CD14-positive monocyte (primary cell): ENCODE data around the gene TTC28. TPM values are rescaled to one million over a fixed set of nuclear protein-coding genes. Genes with fewer than 3 reads are reported as not detected.
"Not testable (repeated sequence)": the region's sequence is repeated elsewhere in the genome, so short reads cannot be mapped to it uniquely, and the experiment has no call there.

Source experiments
- DNase-seq, 3 donors: peaks; one replicate each; pipeline ENCODE4 v3.0.0-alpha.2; 2011 to 2022
- H2AFZ ChIP-seq: 2 replicates; pipeline ENCODE4 v1.6.0; 2012; ENCODE audit warnings: mild to moderate bottlenecking, low read depth, low read length, inconsistent platforms; ENCODE audit not compliant: insufficient read depth, poor library complexity, severe bottlenecking
- H3K27ac ChIP-seq, 2 donors: 1 replicate in 1 of 2; 2 replicates in 1 of 2; pipeline ENCODE4 v1.5.1; 2012 to 2013; ENCODE audit warnings: low read length in 2 of 2, control low read depth in 1 of 2, inconsistent platforms in 1 of 2, low read depth in 1 of 2, mild to moderate bottlenecking in 1 of 2
- H3K27me3 ChIP-seq, 2 donors: one replicate each; pipeline versions ENCODE4 v1.6.0 to v1.6.1; 2011 to 2013; ENCODE audit warnings: low read length in 2 of 2; ENCODE audit not compliant: control insufficient read depth in 2 of 2, insufficient read depth in 2 of 2
- H3K36me3 ChIP-seq, 2 donors: replicated peaks in 1 of 2; 1 replicate in 1 of 2; 2 replicates in 1 of 2; pipeline versions ENCODE4 v1.5.1 to v1.6.1; 2012 to 2013; ENCODE audit warnings: low read length in 2 of 2, control low read depth in 1 of 2, inconsistent platforms in 1 of 2, mild to moderate bottlenecking in 1 of 2; ENCODE audit not compliant: insufficient read depth in 2 of 2, control insufficient read depth in 1 of 2
- H3K4me1 ChIP-seq, 2 donors: 1 replicate in 1 of 2; 2 replicates in 1 of 2; pipeline versions ENCODE4 v1.5.1 to v1.6.1; 2012 to 2013; ENCODE audit warnings: low read length in 2 of 2, control low read depth in 1 of 2, inconsistent platforms in 1 of 2, mild to moderate bottlenecking in 1 of 2, moderate library complexity in 1 of 2; ENCODE audit not compliant: insufficient read depth in 2 of 2, control insufficient read depth in 1 of 2
- H3K4me2 ChIP-seq: replicated peaks from 2 replicates; pipeline ENCODE3; 2012; ENCODE audit warnings: low read length, moderate library complexity, mild to moderate bottlenecking; ENCODE audit not compliant: poor library complexity, severe bottlenecking; ENCODE audit errors: extremely low read depth
- H3K4me3 ChIP-seq, 3 experiments: fragments of 200-600 bp in 1 of 3; sonication (generic) in 1 of 3; replicated peaks in 1 of 3; 1 replicate in 2 of 3; 2 replicates in 1 of 3; pipeline ENCODE4 v1.5.1; 2011 to 2013; ENCODE audit warnings: low read length in 3 of 3, mild to moderate bottlenecking in 3 of 3, control low read depth in 2 of 3, low read depth in 2 of 3, inconsistent platforms in 1 of 3, moderate library complexity in 1 of 3
- H3K79me2 ChIP-seq: 2 replicates; pipeline ENCODE4 v1.6.0; 2012; ENCODE audit warnings: mild to moderate bottlenecking, control low read depth, inconsistent platforms, low read length, moderate library complexity; ENCODE audit not compliant: insufficient read depth
- H3K9ac ChIP-seq: 2 replicates; pipeline ENCODE4 v1.6.0; 2017; ENCODE audit warnings: low read length, mild to moderate bottlenecking; ENCODE audit not compliant: insufficient read depth, poor library complexity, severe bottlenecking
- H3K9me3 ChIP-seq, 2 donors: replicated peaks in 1 of 2; 1 replicate in 1 of 2; 2 replicates in 1 of 2; pipeline versions ENCODE4 v1.5.1 to v1.6.1; 2012 to 2013; ENCODE audit warnings: low read length in 2 of 2, control low read depth in 1 of 2; ENCODE audit not compliant: control insufficient read depth in 1 of 2, insufficient read depth in 1 of 2
- H4K20me1 ChIP-seq: 2 replicates; pipeline ENCODE4 v1.6.0; 2012; ENCODE audit warnings: mild to moderate bottlenecking, low read length, control low read depth, moderate library complexity; ENCODE audit not compliant: insufficient read depth
- H3K27ac Mint-ChIP-seq, 7 donors: one replicate each; pipeline ENCODE4 v1.8.0; 2020; ENCODE audit warnings: mild to moderate bottlenecking in 7 of 7, mixed read lengths in 7 of 7, moderate library complexity in 6 of 7, inconsistent platforms in 2 of 7
- H3K27me3 Mint-ChIP-seq, 3 donors: one replicate each; pipeline ENCODE4 v1.8.0; 2021 to 2022; ENCODE audit warnings: low read depth in 3 of 3, mild to moderate bottlenecking in 3 of 3, mixed read lengths in 3 of 3, moderate library complexity in 3 of 3, inconsistent platforms in 1 of 3
- H3K36me3 Mint-ChIP-seq, 2 donors: one replicate each; pipeline ENCODE4 v1.8.0; 2020; ENCODE audit warnings: mixed read lengths in 2 of 2, inconsistent platforms in 1 of 2, mild to moderate bottlenecking in 1 of 2
- H3K4me1 Mint-ChIP-seq: one replicate; pipeline ENCODE4 v1.8.0; 2020; ENCODE audit warnings: mild to moderate bottlenecking, mixed read lengths
- H3K4me3 Mint-ChIP-seq, 2 donors: one replicate each; pipeline ENCODE4 v1.8.0; 2020; ENCODE audit warnings: mild to moderate bottlenecking in 2 of 2, mixed read lengths in 2 of 2, moderate library complexity in 1 of 2
- H3K9me3 Mint-ChIP-seq, 7 donors: one replicate each; pipeline ENCODE4 v1.8.0; 2020 to 2022; ENCODE audit warnings: mixed read lengths in 7 of 7, mild to moderate bottlenecking in 6 of 7, moderate library complexity in 6 of 7, inconsistent platforms in 2 of 7
- CTCF ChIP-seq: fragments of 200-600 bp; IDR thresholded peaks from one replicate; pipeline ENCODE4 v1.8.0; 2022; ENCODE audit warnings: antibody characterized with exemption, mild to moderate bottlenecking
- WGBS: methylation state at CpG from one replicate; pipeline ENCODE4 v1.1.5; 2013; ENCODE audit warnings: missing lambda C conversion rate; ENCODE audit not compliant: insufficient coverage; 5-methylcytosine and 5-hydroxymethylcytosine counted together
- intact Hi-C, 2 donors: fragments of 100-400 bp; cut with micrococcal nuclease; formaldehyde crosslinking; loops; one replicate each; pipeline versions ENCODE4 v1.15.0 to v1.15.1; 2023
- polyA plus RNA-seq, 3 donors: library from polyadenylated mRNA; depleted of rRNA in 1 of 3; unstranded in 2 of 3; stranded (reverse) in 1 of 3; fragments of 300-500 nt in 2 of 3; fragments of >200 nt in 1 of 3; fragmentation: Illumina TruSeq in 2 of 3; gene quantifications; 1 replicate in 2 of 3; 2 replicates in 1 of 3; pipeline ENCODE4 v1.2.3, GENCODE V29; 2012 to 2021

Gene TTC28
- polyA plus RNA-seq, 3 donors: 0.24 to 0.61 TPM; not detected in 1

- H3K9me3 ChIP-seq: no peaks in the 10 kb centered on the region
- H3K9me3 Mint-ChIP-seq: peaks cover 0 to 3% (median 0%) of the 10 kb centered on the region in 7 donors
- H3K4me1 ChIP-seq: peaks cover 8 to 12% of the 10 kb centered on the region in 2 donors
- DNase-seq: peak in 2 of 3 donors; percentile 22 to 24
- peak overlapping the region in 1 of 3 experiments; percentile 33 for H3K4me3 ChIP-seq
- peaks cover 0 to 1% (median 0%) of the 10 kb centered on the region in 3 donors for H3K27me3 Mint-ChIP-seq
- WGBS: no CpG with 5 or more reads among the region's 4 CpGs
- H3K27ac ChIP-seq: no peak overlapping the region
- H3K4me1 Mint-ChIP-seq: peaks cover 17% of the 10 kb centered on the region
- H3K27me3 ChIP-seq: no peaks in the 10 kb centered on the region
- no peaks in the 10 kb centered on the region for H3K36me3 ChIP-seq
- H3K79me2 ChIP-seq: no peaks in the 10 kb centered on the region
- peak overlapping the region in 1 of 2 donors; percentile 46 for H3K4me3 Mint-ChIP-seq
- H4K20me1 ChIP-seq: no peaks in the 10 kb centered on the region
- H3K4me2 ChIP-seq: peak overlapping the region; percentile 26
- no peaks in the 10 kb centered on the region for H3K36me3 Mint-ChIP-seq
- H2AFZ ChIP-seq: no peak overlapping the region
- intact Hi-C loops: no loop called here
- peak overlapping the region in 2 of 7 donors; percentile 67 to 71 for H3K27ac Mint-ChIP-seq
- no peak for TF ChIP-seq CTCF
- no peak overlapping the region for H3K9ac ChIP-seq
These were observed 105.4 kb downstream of the TTC28 start for GRCh38 chr22:28574159-28574788.

- no peak overlapping the region for H2AFZ ChIP-seq
- WGBS: 100% methylated on average over 1 of the region's 3 CpGs
- Mint-ChIP-seq H3K36me3 (no peaks in the 10 kb centered on the region), H3K27me3 (peaks cover 0 to 1% (median 0%) of the 10 kb centered on the region in 3 donors), H3K4me3 (no peak overlapping the region), H3K9me3 (peaks cover 0 to 3% (median 3%) of the 10 kb centered on the region in 7 donors), H3K4me1 (peaks cover 17% of the 10 kb centered on the region), H3K27ac (no peak overlapping the region)
- H3K4me1 ChIP-seq: peaks cover 8 to 12% of the 10 kb centered on the region in 2 donors
- no peak overlapping the region for H3K4me3 ChIP-seq
- no peaks in the 10 kb centered on the region for H4K20me1 ChIP-seq
- no peak overlapping the region for H3K4me2 ChIP-seq
- no peaks in the 10 kb centered on the region for H3K27me3 ChIP-seq
- no peaks in the 10 kb centered on the region for H3K36me3 ChIP-seq
- no peak for TF ChIP-seq CTCF
- H3K9ac ChIP-seq: no peak overlapping the region
- no peak overlapping the region for H3K27ac ChIP-seq
- no peaks in the 10 kb centered on the region for H3K9me3 ChIP-seq
- no peaks in the 10 kb centered on the region for H3K79me2 ChIP-seq
- intact Hi-C loops: no loop called here
- DNase-seq: no peak
These were observed 108.8 kb downstream of the TTC28 start for GRCh38 chr22:28570696-28571373.

GRCh38 chr22:28568974-28569373 lies 110.7 kb downstream of the TTC28 start:
- H4K20me1 ChIP-seq, H3K36me3 ChIP-seq, H3K4me3 Mint-ChIP-seq, H3K4me1 ChIP-seq, H3K9me3 ChIP-seq, H3K4me1 Mint-ChIP-seq, H3K27me3 Mint-ChIP-seq, H3K9ac ChIP-seq, H3K27me3 ChIP-seq, H3K4me3 ChIP-seq, H3K9me3 Mint-ChIP-seq, H3K79me2 ChIP-seq, intact Hi-C loops, DNase-seq, H3K27ac ChIP-seq, H2AFZ ChIP-seq, H3K27ac Mint-ChIP-seq, H3K36me3 Mint-ChIP-seq, H3K4me2 ChIP-seq: not testable (repeated sequence)
- WGBS: 100% methylated on average over 1 of the region's 3 CpGs
